GM12872 (cell line): ENCODE measurements around the gene FUT1.

Source experiments
- TF ChIP-seq, protein P1 (sequence below): IDR thresholded peaks from 3 replicates; pipeline ENCODE4 v1.5.1; 2011; ENCODE audit warnings: low read depth, mild to moderate bottlenecking, low read length, moderate library complexity; ENCODE audit not compliant: insufficient read depth

FUT1 gene

DNA sequence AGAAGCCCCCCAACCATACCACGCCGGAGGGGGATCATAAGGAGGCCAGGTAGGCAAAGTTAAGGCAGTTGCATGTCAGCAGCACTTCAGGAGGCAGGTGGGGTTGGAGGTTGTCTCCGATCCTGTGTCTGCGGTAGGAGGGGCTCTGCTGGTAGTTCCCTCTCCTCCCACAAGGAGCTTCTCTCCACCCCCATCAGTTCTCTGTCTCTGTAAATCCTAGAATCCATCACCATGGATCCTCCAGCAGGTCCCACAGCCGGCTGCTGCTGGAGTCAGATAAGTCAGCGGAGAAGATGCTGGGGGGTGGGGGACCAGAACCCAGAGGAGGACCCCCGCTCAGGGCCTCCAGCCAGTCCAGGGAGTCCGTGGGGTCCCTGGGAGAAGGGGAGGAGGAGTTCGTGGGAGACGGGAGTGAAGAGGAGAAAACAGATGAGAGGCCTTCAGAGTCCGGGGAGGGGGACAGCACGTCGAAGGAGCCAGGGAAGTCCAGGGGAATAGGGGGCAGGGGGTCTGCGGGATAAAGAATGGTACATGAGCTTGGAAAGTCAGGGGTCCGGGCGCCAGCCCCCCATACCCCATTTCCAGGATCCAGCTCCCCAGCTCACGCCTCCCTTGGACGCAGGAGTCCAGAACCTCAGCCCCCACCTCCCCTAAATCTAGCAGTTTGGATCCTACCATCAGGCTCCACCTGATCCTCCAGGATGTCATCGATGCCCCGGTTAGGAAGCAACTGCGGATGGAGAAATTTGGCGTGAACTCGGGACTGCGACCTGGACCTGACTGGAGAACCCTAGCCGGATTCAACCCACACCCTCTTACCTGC, 39.2 kb downstream of the FUT1 start:
- TF ChIP-seq, protein P1, sequence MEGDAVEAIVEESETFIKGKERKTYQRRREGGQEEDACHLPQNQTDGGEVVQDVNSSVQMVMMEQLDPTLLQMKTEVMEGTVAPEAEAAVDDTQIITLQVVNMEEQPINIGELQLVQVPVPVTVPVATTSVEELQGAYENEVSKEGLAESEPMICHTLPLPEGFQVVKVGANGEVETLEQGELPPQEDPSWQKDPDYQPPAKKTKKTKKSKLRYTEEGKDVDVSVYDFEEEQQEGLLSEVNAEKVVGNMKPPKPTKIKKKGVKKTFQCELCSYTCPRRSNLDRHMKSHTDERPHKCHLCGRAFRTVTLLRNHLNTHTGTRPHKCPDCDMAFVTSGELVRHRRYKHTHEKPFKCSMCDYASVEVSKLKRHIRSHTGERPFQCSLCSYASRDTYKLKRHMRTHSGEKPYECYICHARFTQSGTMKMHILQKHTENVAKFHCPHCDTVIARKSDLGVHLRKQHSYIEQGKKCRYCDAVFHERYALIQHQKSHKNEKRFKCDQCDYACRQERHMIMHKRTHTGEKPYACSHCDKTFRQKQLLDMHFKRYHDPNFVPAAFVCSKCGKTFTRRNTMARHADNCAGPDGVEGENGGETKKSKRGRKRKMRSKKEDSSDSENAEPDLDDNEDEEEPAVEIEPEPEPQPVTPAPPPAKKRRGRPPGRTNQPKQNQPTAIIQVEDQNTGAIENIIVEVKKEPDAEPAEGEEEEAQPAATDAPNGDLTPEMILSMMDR = peak; percentile 31; the same call in 1 of the 3 replicates

DNA sequence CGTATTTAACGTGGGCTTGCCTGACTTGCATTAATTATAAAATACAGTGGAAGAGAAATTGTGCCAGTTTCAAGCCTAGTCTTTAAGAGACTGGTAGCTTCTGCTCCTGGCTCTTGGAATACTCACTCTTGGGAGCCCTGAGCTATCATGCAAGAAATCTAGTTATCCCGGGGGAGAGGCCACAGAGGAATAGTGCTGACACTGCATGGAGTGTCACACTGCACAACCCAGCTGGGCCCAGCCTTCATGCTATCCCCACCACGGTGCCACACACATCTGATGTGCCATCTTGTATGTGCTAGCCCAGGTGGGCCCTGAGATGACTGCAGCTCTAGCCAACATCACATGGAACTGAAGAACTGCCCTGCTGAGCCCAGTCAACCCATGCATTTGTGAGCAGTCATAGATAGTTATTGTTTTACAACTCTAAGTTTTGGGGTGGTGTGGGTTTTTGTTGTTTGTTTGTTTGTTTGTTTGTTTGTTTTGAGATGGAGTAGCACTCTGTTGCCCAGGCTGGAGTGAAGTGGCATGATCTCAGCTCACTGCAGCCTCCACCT, 41.3 kb downstream of the FUT1 start:
- TF ChIP-seq, protein P1 = no peak

DNA sequence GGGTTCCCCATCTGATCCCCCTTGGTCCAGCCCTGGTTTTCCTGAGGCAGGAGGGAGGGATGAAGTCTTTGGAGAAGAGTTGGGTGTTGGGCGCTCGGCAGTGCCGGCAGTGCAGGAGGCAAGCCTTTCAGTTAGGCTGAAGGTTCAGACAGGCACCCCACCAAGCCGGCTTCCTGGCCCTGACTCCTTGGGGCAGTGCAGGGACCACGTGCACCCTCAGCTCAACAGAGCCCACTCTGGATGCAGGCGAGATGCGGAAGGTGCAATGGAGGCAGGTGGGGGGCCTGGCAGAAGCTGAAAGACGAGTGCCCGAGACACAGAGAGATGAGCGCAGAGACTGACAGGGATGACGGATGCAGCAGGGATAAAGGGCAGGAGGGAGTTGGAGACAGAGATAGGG, 44.0 kb downstream of the FUT1 start:
- TF ChIP-seq, protein P1 = no peak

DNA sequence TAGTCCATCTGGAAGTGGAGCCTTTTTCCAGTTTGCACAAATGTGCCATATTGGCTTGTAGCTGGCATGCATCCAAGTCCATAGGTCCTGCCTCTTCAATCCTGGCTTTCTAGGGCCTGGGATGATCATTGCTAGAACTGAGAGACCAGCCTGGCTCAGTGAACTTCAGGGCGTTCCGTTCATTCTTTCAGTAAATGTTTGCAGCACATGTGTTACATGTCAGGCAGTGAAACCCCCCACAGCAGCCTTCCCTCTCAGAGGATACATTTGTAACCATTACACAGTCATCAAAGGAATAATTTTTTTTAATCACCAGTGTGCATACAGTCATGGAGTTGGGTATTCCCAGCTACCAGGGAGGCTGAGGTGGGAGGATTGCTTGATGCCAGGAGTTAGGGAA, 47.0 kb downstream of the FUT1 start:
- TF ChIP-seq, protein P1 = no peak

GRCh38 chr19:48703316-48703715, 49.1 kb downstream of the FUT1 start:
- TF ChIP-seq, protein P1 = no peak

DNA sequence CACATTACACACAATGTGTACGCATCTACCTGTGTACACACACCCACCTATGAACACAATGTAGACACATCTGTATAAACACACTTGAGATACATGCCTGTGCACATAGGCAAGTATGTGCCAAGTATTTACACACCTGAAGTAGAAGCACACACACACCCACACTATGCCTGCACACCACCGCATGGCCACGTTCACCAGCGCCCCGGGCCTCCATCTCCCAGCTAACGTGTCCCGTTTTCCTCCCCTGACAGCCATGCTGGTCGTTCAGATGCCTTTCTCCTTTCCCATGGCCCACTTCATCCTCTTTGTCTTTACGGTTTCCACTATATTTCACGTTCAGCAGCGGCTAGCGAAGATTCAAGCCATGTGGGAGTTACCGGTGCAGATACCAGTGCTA, 49.7 kb downstream of the FUT1 start:
- TF ChIP-seq, protein P1 = no peak

- TF ChIP-seq, protein P1 = no peak
Measured at GRCh38 chr19:48698046-48698445, 54.4 kb downstream of the FUT1 start.
